ENCODE data around the gene KCNH3.

- TF ChIP-seq CTCF (IDR thresholded peaks at IDR 0.05; ENCODE audit: low read length) (no peak), EZH2 (optimal IDR thresholded peaks at IDR 0.05; ENCODE audit: low read depth, low read length) (no peak)
Measured at GRCh38 chr12:49566361-49566760, 27.5 kb downstream of the KCNH3 start.
